Cardiac fibroblast (primary cell): ENCODE data around the gene S100PBP.
A peak's percentile ranks its signal among the peaks of the same experiment; 100 is the strongest.

ENCODE experiments used
- DNase-seq, 2 donors: peaks; one replicate each; pipeline versions ENCODE4 v3.0.0 to v3.0.0-alpha.2; 2010; ENCODE audit warnings: low read depth in 2 of 2
- H3K4me3 ChIP-seq, 2 donors: replicated peaks in 1 of 2; 1 replicate in 1 of 2; 2 replicates in 1 of 2; pipeline ENCODE4 v1.5.1; 2011; ENCODE audit warnings: low read depth in 2 of 2, low read length in 2 of 2, mild to moderate bottlenecking in 2 of 2, moderate library complexity in 1 of 2
- TF ChIP-seq, protein P1 (sequence below): IDR thresholded peaks from one replicate; pipeline ENCODE4 v1.5.1; 2011; ENCODE audit warnings: low read depth, mild to moderate bottlenecking, low read length, inconsistent platforms

The S100PBP gene

DNA sequence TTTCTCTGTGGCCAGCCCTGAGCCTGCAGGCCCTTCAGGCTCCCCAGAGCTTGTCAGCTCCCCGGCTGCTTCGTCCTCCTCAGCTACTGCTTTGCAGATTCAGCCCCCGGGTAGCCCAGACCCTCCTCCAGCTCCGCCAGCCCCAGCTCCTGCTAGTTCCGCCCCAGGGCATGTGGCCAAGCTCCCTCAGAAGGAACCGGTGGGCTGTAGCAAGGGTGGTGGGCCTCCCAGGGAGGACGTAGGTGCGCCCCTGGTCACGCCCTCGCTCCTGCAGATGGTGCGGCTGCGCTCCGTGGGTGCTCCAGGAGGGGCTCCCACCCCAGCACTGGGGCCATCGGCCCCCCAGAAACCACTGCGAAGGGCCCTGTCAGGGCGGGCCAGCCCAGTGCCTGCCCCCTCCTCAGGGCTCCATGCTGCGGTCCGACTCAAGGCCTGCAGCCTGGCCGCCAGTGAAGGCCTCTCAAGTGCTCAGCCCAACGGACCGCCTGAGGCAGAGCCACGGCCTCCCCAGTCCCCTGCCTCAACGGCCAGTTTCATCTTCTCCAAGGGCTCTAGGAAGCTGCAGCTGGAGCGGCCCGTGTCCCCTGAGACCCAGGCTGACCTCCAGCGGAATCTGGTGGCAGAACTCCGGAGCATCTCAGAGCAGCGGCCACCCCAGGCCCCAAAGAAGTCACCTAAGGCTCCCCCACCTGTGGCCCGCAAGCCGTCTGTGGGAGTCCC is 45.7 kb upstream of the S100PBP start:
- TF ChIP-seq, protein P1, sequence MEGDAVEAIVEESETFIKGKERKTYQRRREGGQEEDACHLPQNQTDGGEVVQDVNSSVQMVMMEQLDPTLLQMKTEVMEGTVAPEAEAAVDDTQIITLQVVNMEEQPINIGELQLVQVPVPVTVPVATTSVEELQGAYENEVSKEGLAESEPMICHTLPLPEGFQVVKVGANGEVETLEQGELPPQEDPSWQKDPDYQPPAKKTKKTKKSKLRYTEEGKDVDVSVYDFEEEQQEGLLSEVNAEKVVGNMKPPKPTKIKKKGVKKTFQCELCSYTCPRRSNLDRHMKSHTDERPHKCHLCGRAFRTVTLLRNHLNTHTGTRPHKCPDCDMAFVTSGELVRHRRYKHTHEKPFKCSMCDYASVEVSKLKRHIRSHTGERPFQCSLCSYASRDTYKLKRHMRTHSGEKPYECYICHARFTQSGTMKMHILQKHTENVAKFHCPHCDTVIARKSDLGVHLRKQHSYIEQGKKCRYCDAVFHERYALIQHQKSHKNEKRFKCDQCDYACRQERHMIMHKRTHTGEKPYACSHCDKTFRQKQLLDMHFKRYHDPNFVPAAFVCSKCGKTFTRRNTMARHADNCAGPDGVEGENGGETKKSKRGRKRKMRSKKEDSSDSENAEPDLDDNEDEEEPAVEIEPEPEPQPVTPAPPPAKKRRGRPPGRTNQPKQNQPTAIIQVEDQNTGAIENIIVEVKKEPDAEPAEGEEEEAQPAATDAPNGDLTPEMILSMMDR, result no peak
- no peak for DNase-seq
- no peak overlapping the region for H3K4me3 ChIP-seq

DNA sequence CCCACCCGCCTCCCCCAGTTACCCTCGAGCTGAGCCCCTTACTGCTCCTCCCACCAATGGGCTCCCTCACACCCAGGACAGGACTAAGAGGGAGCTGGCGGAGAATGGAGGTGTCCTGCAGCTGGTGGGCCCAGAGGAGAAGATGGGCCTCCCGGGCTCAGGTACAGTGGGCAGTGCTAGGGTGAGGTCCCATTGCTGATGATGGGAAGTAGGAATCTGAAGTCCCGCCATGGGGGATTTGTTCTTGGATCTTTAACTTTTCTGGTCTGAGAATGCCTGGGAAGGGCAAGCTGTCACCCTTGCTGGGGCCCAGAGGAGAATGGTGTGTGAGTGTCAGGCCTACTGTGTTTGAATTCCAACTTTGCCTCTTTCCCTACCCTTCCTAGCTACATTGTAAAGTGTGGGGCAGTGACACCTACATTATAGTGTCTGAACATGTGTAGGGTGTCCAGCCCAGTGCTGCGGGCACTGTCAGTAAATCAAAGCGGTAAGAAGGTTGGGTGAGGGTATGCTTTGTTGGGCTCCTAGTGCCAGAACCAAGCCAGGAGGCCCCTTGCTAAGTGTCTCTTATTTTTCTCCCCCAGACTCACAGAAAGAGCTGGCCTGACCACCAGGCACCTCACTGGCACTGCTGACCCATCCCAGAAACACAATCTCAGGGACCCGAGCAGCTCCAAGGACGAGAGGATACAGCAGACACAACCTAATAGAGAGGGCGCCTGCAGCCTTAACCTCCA is 45.0 kb upstream of the S100PBP start:
- DNase-seq, result no peak
- H3K4me3 ChIP-seq, result no peak overlapping the region
- TF ChIP-seq, protein P1, result no peak

DNA sequence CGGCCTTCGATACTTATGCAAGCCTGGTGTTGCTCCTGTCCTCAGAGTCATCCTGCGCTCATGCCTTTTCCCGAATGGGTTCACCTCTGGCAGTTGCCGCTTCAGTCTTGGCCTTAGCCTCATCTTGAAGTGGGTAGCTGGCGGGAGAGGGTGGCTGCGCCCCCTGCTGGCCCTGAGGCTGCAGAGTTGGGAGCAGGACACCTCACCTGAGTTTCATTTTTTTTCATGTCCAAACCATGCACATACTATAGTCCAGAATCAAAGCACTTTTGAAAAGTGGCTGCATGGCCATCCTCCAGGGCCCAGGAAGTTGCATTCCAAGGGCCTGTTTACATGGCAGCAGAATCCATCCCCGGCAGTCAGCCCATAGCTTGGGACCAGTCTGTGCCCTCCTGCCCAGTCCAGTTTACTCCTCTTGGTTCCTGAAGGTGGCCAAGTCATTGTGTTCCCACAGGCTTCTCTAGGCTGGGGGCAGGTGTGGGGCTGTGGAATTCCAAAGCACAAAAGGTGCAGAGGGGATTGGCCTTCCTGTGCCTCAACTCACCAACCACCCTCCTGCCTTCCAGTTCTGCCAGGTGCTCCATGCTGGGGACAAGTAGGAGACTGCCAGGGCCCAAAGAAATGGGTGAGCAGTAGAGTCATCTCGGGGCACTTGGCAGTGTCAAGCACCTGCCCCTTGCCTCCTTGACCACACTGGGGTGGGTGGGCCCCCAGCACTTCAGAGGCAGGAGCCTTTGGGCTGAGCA is 44.3 kb upstream of the S100PBP start:
- no peak overlapping the region for H3K4me3 ChIP-seq
- TF ChIP-seq, protein P1, result peak; percentile 99
- DNase-seq, result peak; percentile 82 to 84

DNA sequence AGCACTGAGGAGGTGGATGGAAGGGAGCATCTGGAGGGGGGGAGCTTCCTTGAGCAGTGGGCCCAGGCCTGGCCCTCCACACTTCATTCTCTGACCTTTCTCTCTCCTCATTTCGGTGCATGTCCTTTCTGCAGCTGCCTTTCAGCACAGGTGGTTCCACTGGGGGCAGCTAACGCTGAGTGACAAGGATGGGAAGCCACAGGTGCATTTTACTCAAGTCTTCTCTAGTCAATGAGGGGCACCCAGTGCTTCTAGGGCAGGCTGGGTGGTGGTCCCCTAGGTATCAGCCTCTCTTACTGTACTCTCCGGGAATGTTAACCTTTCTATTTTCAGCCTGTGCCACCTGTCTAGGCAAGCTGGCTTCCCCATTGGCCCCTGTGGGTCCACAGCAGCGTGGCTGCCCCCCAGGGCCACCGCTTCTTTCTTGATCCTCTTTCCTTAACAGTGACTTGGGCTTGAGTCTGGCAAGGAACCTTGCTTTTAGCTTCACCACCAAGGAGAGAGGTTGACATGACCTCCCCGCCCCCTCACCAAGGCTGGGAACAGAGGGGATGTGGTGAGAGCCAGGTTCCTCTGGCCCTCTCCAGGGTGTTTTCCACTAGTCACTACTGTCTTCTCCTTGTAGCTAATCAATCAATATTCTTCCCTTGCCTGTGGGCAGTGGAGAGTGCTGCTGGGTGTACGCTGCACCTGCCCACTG is 43.5 kb upstream of the S100PBP start:
- TF ChIP-seq, protein P1, result no peak
- DNase-seq, result no peak
- H3K4me3 ChIP-seq, result no peak overlapping the region

DNA sequence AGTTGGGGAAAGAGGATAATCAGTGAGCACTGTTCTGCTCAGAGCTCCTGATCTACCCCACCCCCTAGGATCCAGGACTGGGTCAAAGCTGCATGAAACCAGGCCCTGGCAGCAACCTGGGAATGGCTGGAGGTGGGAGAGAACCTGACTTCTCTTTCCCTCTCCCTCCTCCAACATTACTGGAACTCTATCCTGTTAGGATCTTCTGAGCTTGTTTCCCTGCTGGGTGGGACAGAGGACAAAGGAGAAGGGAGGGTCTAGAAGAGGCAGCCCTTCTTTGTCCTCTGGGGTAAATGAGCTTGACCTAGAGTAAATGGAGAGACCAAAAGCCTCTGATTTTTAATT is 43.0 kb upstream of the S100PBP start:
- no peak overlapping the region for H3K4me3 ChIP-seq
- TF ChIP-seq, protein P1, result no peak
- DNase-seq, result no peak

DNA sequence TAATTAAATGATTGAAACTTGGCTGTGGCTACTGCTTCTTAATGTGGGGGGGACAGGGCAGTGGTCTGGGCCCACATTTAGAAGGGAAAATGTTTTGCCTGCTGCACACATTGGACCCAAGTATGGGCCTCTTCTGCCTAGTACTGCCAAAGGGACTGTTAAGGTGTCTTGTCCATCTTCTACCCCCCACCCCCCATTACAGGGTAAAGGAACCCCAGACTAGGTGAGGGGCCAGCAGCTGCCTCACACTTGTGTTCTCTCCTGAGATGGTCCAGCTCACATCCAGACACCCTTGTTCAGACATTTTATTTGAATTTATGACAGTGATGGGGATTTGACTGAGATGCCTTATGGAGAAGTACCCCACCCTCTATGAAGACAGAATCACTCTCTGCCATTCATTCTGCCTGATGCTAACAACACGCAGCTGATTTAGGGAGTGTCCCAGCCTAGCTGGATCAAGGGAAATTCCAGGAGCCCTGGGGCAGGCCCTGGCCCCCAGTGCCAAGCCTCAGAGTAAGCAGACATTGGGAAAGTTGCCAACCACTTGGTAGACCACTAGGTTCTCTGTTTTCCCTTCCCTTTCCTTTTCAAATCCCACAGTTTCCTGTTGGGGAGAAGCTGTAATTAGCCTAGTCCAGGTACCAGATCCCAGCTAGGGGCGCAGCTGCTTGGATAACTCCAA is 42.4 kb upstream of the S100PBP start:
- no peak overlapping the region for H3K4me3 ChIP-seq
- TF ChIP-seq, protein P1, result no peak
- DNase-seq, result peak; percentile 41 to 53
